ENCODE measurements around the gene ANO5.
A peak's percentile ranks its signal among the peaks of the same experiment; 100 is the strongest.

ANO5 gene
- total RNA-seq = 23.4 to 98.8 (median 40.4) reads per million in 17 experiments

GRCh38 chr11:22192642-22193347, at the start of gene ANO5:
ANO5 (plus strand) TSS chr11:22193085; CDS start chr11:22193493, 408 bp downstream.
- DNase-seq = peak; percentile 22 to 55 (median 39)

- DNase-seq = no peak
Observed at GRCh38 chr11:22151649-22152197, 41.2 kb upstream of the ANO5 start.

- no peak for DNase-seq
Observed at GRCh38 chr11:22157531-22157930, 35.4 kb upstream of the ANO5 start.

GRCh38 chr11:22161489-22161888, 31.4 kb upstream of the ANO5 start:
- no peak for DNase-seq

GRCh38 chr11:22162756-22163155, 30.1 kb upstream of the ANO5 start:
- peak; percentile 19 to 53 (median 38) for DNase-seq

GRCh38 chr11:22163394-22163797, 29.5 kb upstream of the ANO5 start:
- DNase-seq = peak; percentile 91 to 98 (median 94)

GRCh38 chr11:22165087-22165486, 27.8 kb upstream of the ANO5 start:
- no peak for DNase-seq

GRCh38 chr11:22165759-22166513, 26.9 kb upstream of the ANO5 start:
- DNase-seq = no peak

GRCh38 chr11:22169833-22170232, 23.1 kb upstream of the ANO5 start:
- DNase-seq = peak in 2 of 4 experiments; percentile 34 to 59

GRCh38 chr11:22173532-22173931, 19.4 kb upstream of the ANO5 start:
- DNase-seq = no peak

- no peak for DNase-seq
Observed at GRCh38 chr11:22177186-22177585, 15.7 kb upstream of the ANO5 start.

- DNase-seq = no peak
Observed at GRCh38 chr11:22179626-22180025, 13.3 kb upstream of the ANO5 start.

GRCh38 chr11:22180131-22180530, 12.8 kb upstream of the ANO5 start:
- DNase-seq = no peak

GRCh38 chr11:22189660-22190059, 3.2 kb upstream of the ANO5 start:
- DNase-seq = no peak

GRCh38 chr11:22190827-22191463, 1.9 kb upstream of the ANO5 start:
- no peak for DNase-seq

GRCh38 chr11:22192289-22192641, 620 bp upstream of the ANO5 start:
- DNase-seq = peak in 2 of 4 experiments; percentile 8 to 9

- peak in 3 of 4 experiments; percentile 13 to 30 (median 13) for DNase-seq
Observed at GRCh38 chr11:22193348-22194051, 615 bp downstream of the ANO5 start.

- peak in 2 of 4 experiments; percentile 19 to 22 for DNase-seq
Observed at GRCh38 chr11:22194306-22194705, 1.4 kb downstream of the ANO5 start.

GRCh38 chr11:22194907-22195306, 2.0 kb downstream of the ANO5 start:
- DNase-seq = no peak

GRCh38 chr11:22197139-22198005, 4.5 kb downstream of the ANO5 start:
- peak in 1 of 4 experiments; percentile 2 for DNase-seq

- DNase-seq = no peak
Observed at GRCh38 chr11:22199243-22199642, 6.4 kb downstream of the ANO5 start.
